ENCODE measurements around the gene C1orf116. TPM values are rescaled to one million over a fixed set of nuclear protein-coding genes. Genes with fewer than 3 reads are reported as not detected.

The C1orf116 gene
- polyA plus RNA-seq, 4 donors: 9.8 to 32.1 (median 24.3) TPM

DNA sequence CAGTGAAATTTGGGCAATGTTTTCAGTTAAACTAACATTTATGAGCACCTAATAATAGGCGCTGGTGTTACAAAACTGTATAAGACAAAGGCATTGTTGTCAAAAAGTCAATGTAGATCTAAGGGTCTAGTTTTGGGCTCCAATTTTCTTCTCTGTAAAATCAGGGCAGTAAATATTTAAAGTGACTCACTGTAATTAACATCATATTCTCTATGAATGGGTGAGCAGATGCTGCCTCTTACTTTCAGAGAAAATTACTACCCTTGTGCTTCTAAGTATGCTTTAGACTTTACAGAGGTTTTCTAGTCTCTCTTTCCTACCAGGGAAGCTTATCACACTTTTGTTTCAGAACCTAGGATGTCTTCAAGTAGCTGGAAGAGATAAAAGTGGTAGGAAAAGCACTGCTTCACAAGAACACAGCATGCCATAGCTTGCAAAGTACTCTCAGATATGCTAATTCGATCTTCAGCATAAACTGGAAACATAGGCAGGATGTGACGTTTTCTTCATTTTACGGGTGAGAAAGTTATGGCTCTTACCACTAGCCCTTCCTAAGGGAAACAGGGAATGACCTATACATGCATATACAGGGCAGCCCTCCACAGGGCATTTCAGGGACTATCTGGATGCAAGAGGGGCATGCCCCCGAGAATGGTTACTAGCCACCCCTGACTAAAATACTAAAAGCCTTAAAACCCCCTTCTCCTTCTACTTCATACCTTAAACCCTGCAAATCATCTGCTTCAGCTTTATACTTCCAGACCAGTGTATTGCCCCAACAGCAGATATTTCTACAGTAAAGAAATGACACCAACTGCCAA lies 2.6 kb downstream of the C1orf116 start:
- FAIRE-seq: no peak
- 14 to 59% (median 38%) methylated on average over 5 of the region's 5 CpGs for WGBS, 3 donors
- H3K4me3 ChIP-seq (ENCODE audit: low read depth in 1 of 3, low read length in 3 of 3): peak overlapping the region in 2 of 3 donors; percentile 24 to 33
- peaks cover 5 to 55% (median 12%) of the 10 kb centered on the region in 3 donors for H3K4me1 ChIP-seq (ENCODE audit: control insufficient read depth in 3 of 3, insufficient read depth in 2 of 3, low read depth in 1 of 3, low read length in 2 of 3)
- H3K36me3 ChIP-seq (ENCODE audit: control insufficient read depth in 3 of 3, insufficient read depth in 2 of 3, low read depth in 1 of 3, low read length in 3 of 3): peaks cover 0 to 18% (median 0%) of the 10 kb centered on the region in 3 donors
- peak; percentile 48 to 64 for DNase-seq
- H3K27me3 ChIP-seq (ENCODE audit: control insufficient read depth in 3 of 3, insufficient read depth in 3 of 3, low read length in 3 of 3): no peaks in the 10 kb centered on the region
- no peaks in the 10 kb centered on the region for H3K9me3 ChIP-seq (ENCODE audit: control insufficient read depth in 2 of 2, insufficient read depth in 1 of 2, low read depth in 1 of 2, low read length in 1 of 2)
- H3K27ac ChIP-seq (ENCODE audit: low read depth in 1 of 3, low read length in 2 of 3): peak overlapping the region; percentile 89 to 98 (median 97)

DNA sequence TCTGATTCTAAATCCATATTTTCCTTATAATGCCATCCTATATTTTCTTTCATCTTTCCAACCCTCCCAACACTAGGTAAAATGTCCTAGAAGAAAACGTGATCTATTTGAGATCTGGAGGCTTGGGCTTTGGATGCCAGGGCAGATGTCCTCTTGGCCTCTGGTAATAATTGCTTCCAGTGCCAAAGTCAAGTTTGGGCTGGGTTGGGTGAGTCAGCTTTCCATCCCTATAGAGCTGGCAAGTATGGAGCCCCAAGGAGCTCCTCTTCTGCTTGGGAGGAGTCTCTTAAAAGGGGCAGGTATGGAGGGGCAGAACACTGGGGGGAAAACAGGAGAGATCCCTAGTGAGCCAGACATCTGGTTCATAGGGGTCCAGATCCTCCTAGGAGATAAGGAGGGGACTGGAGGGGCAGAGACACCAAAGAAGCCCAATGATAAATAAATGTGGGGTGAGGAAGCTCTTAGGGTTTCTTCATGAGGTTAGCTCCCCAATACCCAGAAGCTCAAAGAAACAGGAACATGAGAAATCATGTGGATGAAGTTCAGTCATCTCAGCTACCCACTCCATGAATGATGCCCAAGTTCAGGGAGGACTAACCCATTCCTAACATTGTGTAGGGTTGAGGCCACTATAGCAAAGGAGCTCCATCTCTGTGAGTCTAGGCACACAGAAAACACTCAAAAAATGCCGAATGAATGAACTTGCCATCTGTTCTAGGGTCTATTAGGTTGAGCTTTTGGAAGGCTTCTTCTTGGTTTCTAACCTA lies 3.5 kb downstream of the C1orf116 start:
- WGBS, 3 donors: 37 to 72% (median 46%) methylated on average over 2 of the region's 2 CpGs
- FAIRE-seq (no peak), DNase-seq (peak; percentile 33 to 91)
- peak overlapping the region in 1 of 3 donors; percentile 24 for H3K4me3 ChIP-seq (ENCODE audit: low read depth in 1 of 3, low read length in 3 of 3)
- H3K36me3 ChIP-seq (ENCODE audit: control insufficient read depth in 3 of 3, insufficient read depth in 2 of 3, low read depth in 1 of 3, low read length in 3 of 3): peaks cover 0 to 26% (median 0%) of the 10 kb centered on the region in 3 donors
- peaks cover 6 to 63% (median 19%) of the 10 kb centered on the region in 3 donors for H3K4me1 ChIP-seq (ENCODE audit: control insufficient read depth in 3 of 3, insufficient read depth in 2 of 3, low read depth in 1 of 3, low read length in 2 of 3)
- H3K27ac ChIP-seq (ENCODE audit: low read depth in 1 of 3, low read length in 2 of 3): peak overlapping the region; percentile 59 to 98 (median 97)
- no peaks in the 10 kb centered on the region for H3K9me3 ChIP-seq (ENCODE audit: control insufficient read depth in 2 of 2, insufficient read depth in 1 of 2, low read depth in 1 of 2, low read length in 1 of 2)
- H3K27me3 ChIP-seq (ENCODE audit: control insufficient read depth in 3 of 3, insufficient read depth in 3 of 3, low read length in 3 of 3): no peaks in the 10 kb centered on the region

DNA sequence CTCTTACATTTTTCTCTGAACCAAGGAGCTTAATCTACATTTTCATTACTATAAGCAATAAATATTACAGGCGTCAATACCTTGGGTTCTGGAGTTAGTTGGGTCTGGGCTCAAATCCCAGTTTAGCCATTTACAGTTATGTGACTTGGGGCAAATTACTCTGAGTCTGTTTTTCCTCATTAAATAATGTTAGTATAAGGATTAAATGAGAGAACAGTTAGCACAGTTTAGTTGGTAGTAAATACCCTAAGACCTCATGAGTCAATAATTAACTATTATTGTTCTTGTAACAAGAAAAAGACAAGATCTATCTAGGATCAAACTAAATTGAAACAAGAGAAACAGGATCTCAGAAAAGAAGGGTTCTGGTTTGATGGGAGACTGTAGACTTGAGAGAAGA lies 4.6 kb downstream of the C1orf116 start:
- DNase-seq (peak in 1 of 2 donors; percentile 36), FAIRE-seq (no peak)
- Histone ChIP-seq H3K9me3 (ENCODE audit: control insufficient read depth in 2 of 2, insufficient read depth in 1 of 2, low read depth in 1 of 2, low read length in 1 of 2) (no peaks in the 10 kb centered on the region), H3K27ac (ENCODE audit: low read depth in 1 of 3, low read length in 2 of 3) (peak overlapping the region; percentile 94 to 100 (median 98)), H3K4me1 (ENCODE audit: control insufficient read depth in 3 of 3, insufficient read depth in 2 of 3, low read depth in 1 of 3, low read length in 2 of 3) (peaks cover 14 to 69% (median 23%) of the 10 kb centered on the region in 3 donors), H3K36me3 (ENCODE audit: control insufficient read depth in 3 of 3, insufficient read depth in 2 of 3, low read depth in 1 of 3, low read length in 3 of 3) (peaks cover 0 to 36% (median 7%) of the 10 kb centered on the region in 3 donors), H3K27me3 (ENCODE audit: control insufficient read depth in 3 of 3, insufficient read depth in 3 of 3, low read length in 3 of 3) (no peaks in the 10 kb centered on the region), H3K4me3 (ENCODE audit: low read depth in 1 of 3, low read length in 3 of 3) (peak overlapping the region in 2 of 3 donors; percentile 7 to 48)
- 12 to 67% (median 34%) methylated on average over 1 of the region's 1 CpG for WGBS, 3 donors

DNA sequence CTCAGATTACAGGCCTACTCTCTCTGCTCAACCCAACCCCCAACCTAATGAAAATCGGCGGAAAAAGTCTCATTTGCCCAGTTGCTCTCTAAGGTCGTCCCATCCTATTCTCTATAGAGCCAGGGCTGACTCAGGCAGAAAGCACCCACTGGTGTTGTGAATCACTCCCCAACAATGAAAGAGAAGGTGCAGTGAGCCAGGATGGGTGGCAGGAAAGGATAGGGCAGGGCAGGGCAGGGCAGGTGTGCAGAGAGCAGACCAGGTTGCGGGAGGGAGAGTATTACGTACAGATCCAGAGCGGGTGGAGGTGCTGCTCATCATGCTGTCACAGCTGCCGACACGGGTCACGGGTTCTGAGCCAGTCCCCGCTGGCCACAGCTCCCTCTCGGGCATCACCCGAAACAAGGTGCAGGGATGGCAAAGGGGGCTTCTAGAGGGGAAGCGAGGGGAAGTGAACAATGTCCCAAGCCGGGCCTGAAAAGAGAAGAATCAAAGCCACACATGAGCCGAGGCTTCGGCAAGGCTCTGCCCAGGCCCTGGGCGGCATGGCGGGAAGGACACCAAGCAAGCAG lies 5.3 kb downstream of the C1orf116 start:
- H3K4me3 ChIP-seq (ENCODE audit: low read depth in 1 of 3, low read length in 3 of 3): peak overlapping the region in 2 of 3 donors; percentile 7 to 48
- FAIRE-seq (no peak), DNase-seq (peak; percentile 73 to 97)
- H3K4me1 ChIP-seq (ENCODE audit: control insufficient read depth in 3 of 3, insufficient read depth in 2 of 3, low read depth in 1 of 3, low read length in 2 of 3): peaks cover 15 to 74% (median 23%) of the 10 kb centered on the region in 3 donors
- H3K27me3 ChIP-seq (ENCODE audit: control insufficient read depth in 3 of 3, insufficient read depth in 3 of 3, low read length in 3 of 3): no peaks in the 10 kb centered on the region
- peak overlapping the region; percentile 94 to 100 (median 98) for H3K27ac ChIP-seq (ENCODE audit: low read depth in 1 of 3, low read length in 2 of 3)
- no peaks in the 10 kb centered on the region for H3K9me3 ChIP-seq (ENCODE audit: control insufficient read depth in 2 of 2, insufficient read depth in 1 of 2, low read depth in 1 of 2, low read length in 1 of 2)
- 11 to 64% (median 39%) methylated on average over 18 of the region's 18 CpGs for WGBS, 3 donors
- H3K36me3 ChIP-seq (ENCODE audit: control insufficient read depth in 3 of 3, insufficient read depth in 2 of 3, low read depth in 1 of 3, low read length in 3 of 3): peaks cover 0 to 42% (median 12%) of the 10 kb centered on the region in 3 donors

DNA sequence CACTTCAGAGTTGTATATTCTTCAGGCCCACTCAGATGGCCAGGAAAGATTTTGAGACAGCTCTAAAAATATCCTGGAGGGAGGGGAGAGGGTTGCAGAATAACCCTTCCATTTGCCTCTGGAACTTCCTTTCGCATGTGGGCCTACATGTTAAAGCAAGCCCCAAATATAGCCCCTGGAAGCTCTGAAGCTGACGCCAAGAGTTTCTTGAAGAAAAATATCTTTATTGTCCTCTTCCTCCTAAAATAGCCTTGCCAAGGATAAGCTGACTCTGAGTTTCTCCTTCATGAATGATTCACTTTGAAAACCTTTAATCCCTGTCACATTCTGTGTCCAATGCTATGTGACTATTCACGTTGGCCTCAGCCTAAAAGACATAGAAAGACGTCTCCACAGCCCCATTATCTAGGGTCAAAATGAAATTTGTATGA lies 6.4 kb downstream of the C1orf116 start:
- peak overlapping the region; percentile 56 to 100 (median 98) for H3K27ac ChIP-seq (ENCODE audit: low read depth in 1 of 3, low read length in 2 of 3)
- peak; percentile 68 to 74 for DNase-seq
- peaks cover 15 to 85% (median 24%) of the 10 kb centered on the region in 3 donors for H3K4me1 ChIP-seq (ENCODE audit: control insufficient read depth in 3 of 3, insufficient read depth in 2 of 3, low read depth in 1 of 3, low read length in 2 of 3)

DNA sequence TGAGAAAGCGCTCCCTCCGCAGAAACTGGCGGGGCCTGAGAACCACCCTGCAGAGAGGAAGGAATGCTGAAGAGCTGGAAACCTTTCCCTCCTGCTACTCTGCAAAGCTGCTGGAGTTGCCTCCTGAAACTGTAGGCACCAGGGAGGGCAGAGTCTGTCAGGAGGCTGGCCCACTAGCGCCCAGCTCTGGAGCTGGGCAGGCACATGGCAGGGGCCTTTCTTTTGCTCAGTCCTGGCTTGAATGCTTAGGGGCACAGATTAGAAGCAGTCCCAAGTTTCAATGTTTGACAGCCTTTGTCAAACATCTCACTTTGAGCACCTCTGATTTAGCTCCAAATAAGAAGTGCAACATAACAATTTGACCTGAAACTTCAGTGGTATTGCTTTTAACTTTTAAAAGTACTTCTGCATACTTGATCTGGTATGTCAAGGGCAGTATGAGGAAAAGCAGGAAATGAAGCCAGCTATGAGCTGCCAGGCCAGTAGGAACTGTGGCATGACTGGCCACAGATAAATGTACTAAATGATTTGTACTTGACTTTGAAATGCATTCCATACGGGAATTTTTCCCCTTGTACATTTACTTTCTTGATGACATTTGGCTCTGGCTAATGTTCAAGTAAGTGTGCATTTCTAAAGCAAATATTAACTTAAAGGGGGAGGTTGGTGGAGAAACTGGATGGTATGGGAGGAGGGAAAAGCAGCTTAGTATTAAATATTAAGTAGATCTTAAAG lies 7.2 kb downstream of the C1orf116 start:
- Histone ChIP-seq H3K9me3 (ENCODE audit: control insufficient read depth in 2 of 2, insufficient read depth in 1 of 2, low read depth in 1 of 2, low read length in 1 of 2) (no peaks in the 10 kb centered on the region), H3K4me3 (ENCODE audit: low read depth in 1 of 3, low read length in 3 of 3) (no peak overlapping the region), H3K36me3 (ENCODE audit: control insufficient read depth in 3 of 3, insufficient read depth in 2 of 3, low read depth in 1 of 3, low read length in 3 of 3) (peaks cover 0 to 57% (median 16%) of the 10 kb centered on the region in 3 donors), H3K27ac (ENCODE audit: low read depth in 1 of 3, low read length in 2 of 3) (peak overlapping the region; percentile 91 to 100 (median 98)), H3K27me3 (ENCODE audit: control insufficient read depth in 3 of 3, insufficient read depth in 3 of 3, low read length in 3 of 3) (no peaks in the 10 kb centered on the region), H3K4me1 (ENCODE audit: control insufficient read depth in 3 of 3, insufficient read depth in 2 of 3, low read depth in 1 of 3, low read length in 2 of 3) (peaks cover 17 to 93% (median 29%) of the 10 kb centered on the region in 3 donors)
- 19 to 39% (median 36%) methylated on average over 5 of the region's 5 CpGs for WGBS, 3 donors
- FAIRE-seq (no peak), DNase-seq (peak; percentile 49 to 53)

More for the DNA sequence above, 6.4 kb downstream of the C1orf116 start:
- Histone ChIP-seq H3K9me3 (ENCODE audit: control insufficient read depth in 2 of 2, insufficient read depth in 1 of 2, low read depth in 1 of 2, low read length in 1 of 2) (no peaks in the 10 kb centered on the region), H3K4me3 (ENCODE audit: low read depth in 1 of 3, low read length in 3 of 3) (no peak overlapping the region), H3K36me3 (ENCODE audit: control insufficient read depth in 3 of 3, insufficient read depth in 2 of 3, low read depth in 1 of 3, low read length in 3 of 3) (peaks cover 0 to 51% (median 16%) of the 10 kb centered on the region in 3 donors), H3K27me3 (ENCODE audit: control insufficient read depth in 3 of 3, insufficient read depth in 3 of 3, low read length in 3 of 3) (no peaks in the 10 kb centered on the region)
- 37 to 42% (median 38%) methylated on average over 4 of the region's 4 CpGs for WGBS, 3 donors
- FAIRE-seq: no peak

DNA sequence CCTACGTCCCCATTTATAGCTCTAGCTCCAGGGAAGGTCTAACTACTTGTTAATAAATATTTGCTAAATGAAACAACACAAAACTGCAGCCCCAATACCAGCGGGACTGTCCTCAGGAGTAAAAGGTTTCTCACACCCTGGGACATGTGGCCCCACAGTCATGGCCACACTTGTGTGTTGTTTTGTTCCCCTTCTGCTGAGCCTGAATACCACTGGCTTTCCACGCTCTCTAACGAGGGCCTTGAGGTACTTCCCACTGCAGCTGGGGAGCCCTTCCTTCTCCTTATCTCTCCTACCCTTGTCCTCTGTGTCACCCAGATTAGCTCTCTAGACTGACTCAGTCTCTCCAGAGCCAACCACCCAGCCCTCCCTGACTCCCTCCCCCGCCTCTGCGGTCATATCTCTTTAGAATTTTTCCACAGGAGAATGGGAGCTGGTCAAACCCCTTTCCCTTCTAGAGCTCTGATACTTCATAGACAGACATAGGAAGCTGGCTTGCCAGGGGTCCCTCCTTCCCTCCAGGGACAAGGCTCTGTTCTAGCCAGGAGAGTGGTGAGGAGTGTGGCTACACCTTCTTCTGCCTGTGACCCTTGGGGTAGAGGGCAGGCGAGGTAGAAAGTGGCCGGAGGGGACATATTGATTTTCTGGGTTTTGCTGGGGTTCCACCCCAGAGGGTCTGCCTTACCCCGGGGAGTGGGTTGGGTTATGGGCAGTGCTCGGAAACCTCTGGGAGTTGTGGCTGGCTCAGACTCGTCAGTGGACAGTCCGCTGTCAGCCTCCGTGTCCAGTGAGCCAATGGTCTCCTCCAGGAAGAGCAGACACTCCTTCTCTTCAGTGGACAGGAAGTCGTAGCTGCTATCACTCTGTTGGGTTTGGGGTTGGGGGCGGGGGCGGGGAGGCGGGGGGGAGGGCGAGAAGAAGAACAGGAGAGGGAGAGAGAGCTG lies 8.1 kb downstream of the C1orf116 start:
- H3K9me3 ChIP-seq (ENCODE audit: control insufficient read depth in 2 of 2, insufficient read depth in 1 of 2, low read depth in 1 of 2, low read length in 1 of 2): no peaks in the 10 kb centered on the region
- no peaks in the 10 kb centered on the region for H3K27me3 ChIP-seq (ENCODE audit: control insufficient read depth in 3 of 3, insufficient read depth in 3 of 3, low read length in 3 of 3)
- H3K36me3 ChIP-seq (ENCODE audit: control insufficient read depth in 3 of 3, insufficient read depth in 2 of 3, low read depth in 1 of 3, low read length in 3 of 3): peaks cover 0 to 59% (median 16%) of the 10 kb centered on the region in 3 donors
- 26 to 48% (median 39%) methylated on average over 15 to 18 of the region's 18 CpGs for WGBS, 3 donors
- no peak overlapping the region for H3K4me3 ChIP-seq (ENCODE audit: low read depth in 1 of 3, low read length in 3 of 3)
- FAIRE-seq: no peak
- DNase-seq: peak; percentile 83 to 96
- peaks cover 19 to 93% (median 29%) of the 10 kb centered on the region in 3 donors for H3K4me1 ChIP-seq (ENCODE audit: control insufficient read depth in 3 of 3, insufficient read depth in 2 of 3, low read depth in 1 of 3, low read length in 2 of 3)
- H3K27ac ChIP-seq (ENCODE audit: low read depth in 1 of 3, low read length in 2 of 3): peak overlapping the region; percentile 92 to 100 (median 98)
